GM21717 (cell line): ENCODE measurements around the gene MCU.

Experiments used
- ATAC-seq: cut with Tn5 transposase; IDR thresholded peaks from one replicate; pipeline ENCODE4 v1.9.1; 2021; ENCODE audit warnings: mild to moderate bottlenecking, moderate library complexity; ENCODE audit not compliant: unreplicated experiment

The MCU gene

GRCh38 chr10:72930276-72930675 lies 238.3 kb downstream of the MCU start:
- no peak for ATAC-seq

- ATAC-seq = no peak
These were observed 240.5 kb downstream of the MCU start for GRCh38 chr10:72932259-72933015.

- no peak for ATAC-seq
These were observed 243.4 kb downstream of the MCU start for GRCh38 chr10:72935361-72935760.
